H1 (cell line): ENCODE measurements around the gene CNOT6. TPM values are rescaled to one million over a fixed set of nuclear protein-coding genes. Genes with fewer than 3 reads are reported as not detected.

Experiments used
- CTCF ChIA-PET: fragments of 300-600 bp; sonication (Branson Sonifier 250); formaldehyde crosslinking; loops from one replicate; lab custom pipeline; 2021; ENCODE audit not compliant: partially characterized antibody; lab: Charles Lee
- POLR2A ChIA-PET: fragments of 300-600 bp; sonication (Branson Sonifier 250); formaldehyde crosslinking; loops from one replicate; lab custom pipeline; 2021; ENCODE audit warnings: inconsistent platforms; ENCODE audit not compliant: partially characterized antibody; lab: Charles Lee
- DNase-seq, 2 experiments: peaks; one replicate each; pipeline versions ENCODE4 v3.0.0 to v3.0.0-alpha.2; 2010 to 2022; ENCODE audit warnings: low spot score in 2 of 2, low read depth in 1 of 2, mixed read lengths in 1 of 2
- FAIRE-seq: peaks from 2 replicates; lab custom pipeline; 2011; peaks lifted over from hg19 to GRCh38; lab: Jason Lieb, UNC
- H2AFZ ChIP-seq: 2 replicates; pipeline ENCODE4 v1.8.1; 2012; ENCODE audit warnings: low read length, inconsistent platforms
- H2AK5ac ChIP-seq: 2 replicates; pipeline ENCODE4 v1.6.1; 2013; ENCODE audit warnings: low read depth, low read length
- H2BK120ac ChIP-seq: replicated peaks from 2 replicates; pipeline ENCODE3; 2013; ENCODE audit warnings: low read depth, low read length, inconsistent platforms
- H2BK12ac ChIP-seq: 2 replicates; pipeline ENCODE4 v1.6.1; 2013; ENCODE audit warnings: low read depth, low read length
- H2BK15ac ChIP-seq: 2 replicates; pipeline ENCODE4 v1.6.1; 2013; ENCODE audit warnings: low read length
- H2BK20ac ChIP-seq: 2 replicates; pipeline ENCODE4 v1.6.1; 2013; ENCODE audit warnings: low read length
- H2BK5ac ChIP-seq: 2 replicates; pipeline ENCODE4 v1.6.1; 2013; ENCODE audit warnings: low read depth, low read length
- H3K14ac ChIP-seq: 2 replicates; pipeline ENCODE4 v1.6.1; 2013; ENCODE audit warnings: inconsistent platforms; ENCODE audit not compliant: insufficient read length
- H3K18ac ChIP-seq: 2 replicates; pipeline ENCODE4 v1.6.1; 2013; ENCODE audit warnings: low read length; ENCODE audit errors: extremely low read depth
- H3K23ac ChIP-seq: 2 replicates; pipeline ENCODE4 v1.6.1; 2013; ENCODE audit warnings: inconsistent platforms; ENCODE audit not compliant: insufficient read length
- H3K23me2 ChIP-seq: 2 replicates; pipeline ENCODE4 v1.6.1; 2013; ENCODE audit warnings: low read depth, low read length
- H3K27ac ChIP-seq: 2 replicates; pipeline ENCODE4 v1.6.1; 2011; ENCODE audit warnings: low read depth, low read length, inconsistent platforms
- H3K27me3 ChIP-seq, 4 experiments: replicated peaks in 1 of 4; 1 replicate in 1 of 4; 2 replicates in 3 of 4; pipeline versions ENCODE4 v1.6.1 to v1.8.1; 2011 to 2013; ENCODE audit warnings: low read length in 3 of 4, mild to moderate bottlenecking in 3 of 4, inconsistent platforms in 2 of 4, mixed read lengths in 2 of 4, moderate library complexity in 1 of 4; ENCODE audit not compliant: control insufficient read depth in 3 of 4, insufficient read depth in 3 of 4; ENCODE audit errors: extremely low read depth in 1 of 4
- H3K36me3 ChIP-seq, 4 experiments: 2 replicates each; pipeline versions ENCODE4 v1.6.1 to v1.8.1; 2011 to 2013; ENCODE audit warnings: mild to moderate bottlenecking in 4 of 4, low read length in 3 of 4, moderate library complexity in 2 of 4, control low read depth in 1 of 4, inconsistent platforms in 1 of 4; ENCODE audit not compliant: insufficient read depth in 4 of 4, control insufficient read depth in 2 of 4
- H3K4ac ChIP-seq: replicated peaks from 2 replicates; pipeline ENCODE3; 2013; ENCODE audit warnings: low read length, low read depth, mixed read lengths, inconsistent platforms; ENCODE audit not compliant: insufficient read length
- H3K4me1 ChIP-seq, 4 experiments: replicated peaks in 1 of 4; 1 replicate in 1 of 4; 2 replicates in 3 of 4; pipeline versions ENCODE4 v1.6.1 to v1.8.1; 2011 to 2013; ENCODE audit warnings: low read length in 3 of 4, inconsistent platforms in 2 of 4, mixed read lengths in 1 of 4; ENCODE audit not compliant: insufficient read depth in 4 of 4, control insufficient read depth in 3 of 4
- H3K4me2 ChIP-seq, 2 experiments: 2 replicates each; pipeline versions ENCODE4 v1.6.1 to v1.8.1; 2011 to 2013; ENCODE audit warnings: low read depth in 2 of 2, low read length in 2 of 2, control low read depth in 1 of 2, inconsistent platforms in 1 of 2, mild to moderate bottlenecking in 1 of 2; ENCODE audit not compliant: insufficient read depth in 1 of 2
- H3K4me3 ChIP-seq, 4 experiments: fragments of 200-600, 300-600 bp in 1 of 4; sonication (generic), shearing (Covaris generic), sonication (Bioruptor Twin) in 1 of 4; 2 replicates each; pipeline versions ENCODE4 v1.5.1 to v1.8.1; 2011 to 2016; ENCODE audit warnings: low read length in 4 of 4, low read depth in 3 of 4, control low read depth in 2 of 4, inconsistent platforms in 2 of 4, mild to moderate bottlenecking in 2 of 4, mixed read lengths in 1 of 4, moderate library complexity in 1 of 4; ENCODE audit not compliant: insufficient read depth in 2 of 4; ENCODE audit errors: extremely low read depth in 1 of 4
- H3K56ac ChIP-seq: replicated peaks from 2 replicates; pipeline ENCODE3; 2013; ENCODE audit warnings: low read depth, mild to moderate bottlenecking, mixed read lengths, low read length, inconsistent platforms; ENCODE audit not compliant: insufficient read length
- H3K79me1 ChIP-seq: 2 replicates; pipeline ENCODE4 v1.6.1; 2013; ENCODE audit warnings: low read depth, low read length, control low read depth
- H3K79me2 ChIP-seq, 2 experiments: 2 replicates each; pipeline versions ENCODE4 v1.6.1 to v1.8.1; 2012 to 2013; ENCODE audit warnings: low read length in 2 of 2, mild to moderate bottlenecking in 2 of 2, inconsistent platforms in 1 of 2; ENCODE audit not compliant: insufficient read depth in 2 of 2, control insufficient read depth in 1 of 2
- H3K9ac ChIP-seq, 4 experiments: replicated peaks in 1 of 4; 1 replicate in 1 of 4; 2 replicates in 3 of 4; pipeline versions ENCODE4 v1.6.1 to v1.8.1; 2011 to 2013; ENCODE audit warnings: low read depth in 3 of 4, low read length in 3 of 4, control low read depth in 2 of 4, mild to moderate bottlenecking in 2 of 4, moderate library complexity in 2 of 4, inconsistent platforms in 1 of 4; ENCODE audit errors: extremely low read depth in 1 of 4
- H3K9me3 ChIP-seq, 2 experiments: 2 replicates each; pipeline versions ENCODE4 v1.6.1 to v1.8.1; 2012 to 2013; ENCODE audit warnings: mild to moderate bottlenecking in 2 of 2, moderate library complexity in 2 of 2, control low read depth in 1 of 2, inconsistent platforms in 1 of 2, low read depth in 1 of 2, low read length in 1 of 2, mixed read lengths in 1 of 2; ENCODE audit not compliant: insufficient read depth in 2 of 2
- H4K20me1 ChIP-seq, 2 experiments: replicated peaks in 1 of 2; 2 replicates each; pipeline versions ENCODE3 to v1.8.1; 2011 to 2013; ENCODE audit warnings: inconsistent platforms in 2 of 2, low read length in 2 of 2, mild to moderate bottlenecking in 1 of 2; ENCODE audit not compliant: insufficient read depth in 2 of 2, control insufficient read depth in 1 of 2
- H4K5ac ChIP-seq: 2 replicates; pipeline ENCODE4 v1.6.1; 2013; ENCODE audit warnings: low read length, low read depth, mixed read lengths, inconsistent platforms; ENCODE audit not compliant: insufficient read length
- H4K8ac ChIP-seq: 2 replicates; pipeline ENCODE4 v1.8.0; 2013; ENCODE audit warnings: mild to moderate bottlenecking, moderate library complexity, low read length, inconsistent platforms; ENCODE audit not compliant: insufficient read depth; ENCODE audit errors: extremely low read depth
- H4K91ac ChIP-seq: replicated peaks from 2 replicates; pipeline ENCODE3; 2013; ENCODE audit warnings: low read length, mixed read lengths, inconsistent platforms; ENCODE audit not compliant: insufficient read length
- CBX8 ChIP-seq: fragments of 300-800, 300-1000 bp; sonication (generic); IDR thresholded peaks from 2 replicates; pipeline ENCODE4 v1.7.1; 2016; ENCODE audit warnings: low read depth, low read length, borderline replicate concordance
- POLR2AphosphoS5 ChIP-seq: IDR thresholded peaks from 2 replicates; pipeline ENCODE4 v1.6.1; 2011; ENCODE audit warnings: low read depth, low read length
- SIN3A ChIP-seq, 2 experiments: IDR thresholded peaks in 1 of 2; conservative IDR thresholded peaks in 1 of 2; 2 replicates each; pipeline ENCODE4 v1.6.1; 2011 to 2012; ENCODE audit warnings: low read length in 2 of 2, improper control_type of control experiment in 1 of 2, low read depth in 1 of 2, mild to moderate bottlenecking in 1 of 2
- SP1 ChIP-seq: IDR thresholded peaks from 2 replicates; pipeline ENCODE4 v1.6.1; 2011; ENCODE audit warnings: low read depth, low read length
- SP4 ChIP-seq: IDR thresholded peaks from 2 replicates; pipeline ENCODE4 v1.6.1; 2012; ENCODE audit warnings: low read length, inconsistent platforms
- WGBS, 2 experiments: shearing (Covaris generic) in 1 of 2; methylation state at CpG; one replicate each; pipeline versions ENCODE4 v1.1.6 to v1.1.7; 2013 to 2015; ENCODE audit warnings: low lambda C conversion rate in 2 of 2, mixed read lengths in 2 of 2, inconsistent platforms in 1 of 2, low coverage in 1 of 2, missing lambda C conversion rate in 1 of 2; ENCODE audit not compliant: insufficient replicate concordance in 2 of 2, insufficient coverage in 1 of 2, insufficient read length in 1 of 2; ENCODE audit errors: extremely low coverage in 1 of 2, missing lambda C conversion rate in 1 of 2; 5-methylcytosine and 5-hydroxymethylcytosine counted together
- polyA plus RNA-seq, 7 experiments: library from polyadenylated mRNA; depleted of rRNA in 3 of 7; stranded (reverse) in 5 of 7; unstranded in 2 of 7; fragments of >200 nt in 5 of 7; fragments of 200-250 nt in 2 of 7; gene quantifications; 1 replicate in 5 of 7; 2 replicates in 1 of 7; 4 replicates in 1 of 7; pipeline versions ENCODE4 v1.2.1 to v1.2.3, GENCODE V29; 2011 to 2013; ENCODE audit warnings: missing spikeins in 2 of 7, mixed read lengths in 2 of 7
- total RNA-seq: library from RNA; stranded (reverse); fragmentation: NEBNext Ultra II Directional; extraction: Animal tissue kit (Norgen Biotek cat#: 25700); gene quantifications from 2 replicates; pipeline ENCODE4 v1.2.1, GENCODE V29; 2021

Gene CNOT6
- total and polyA plus RNA-seq, 2 of the 8 experiments (the other 6 are each of a cell fraction or from before 2014, with no cell fraction given) = 10.7 to 45.4 TPM

DNA sequence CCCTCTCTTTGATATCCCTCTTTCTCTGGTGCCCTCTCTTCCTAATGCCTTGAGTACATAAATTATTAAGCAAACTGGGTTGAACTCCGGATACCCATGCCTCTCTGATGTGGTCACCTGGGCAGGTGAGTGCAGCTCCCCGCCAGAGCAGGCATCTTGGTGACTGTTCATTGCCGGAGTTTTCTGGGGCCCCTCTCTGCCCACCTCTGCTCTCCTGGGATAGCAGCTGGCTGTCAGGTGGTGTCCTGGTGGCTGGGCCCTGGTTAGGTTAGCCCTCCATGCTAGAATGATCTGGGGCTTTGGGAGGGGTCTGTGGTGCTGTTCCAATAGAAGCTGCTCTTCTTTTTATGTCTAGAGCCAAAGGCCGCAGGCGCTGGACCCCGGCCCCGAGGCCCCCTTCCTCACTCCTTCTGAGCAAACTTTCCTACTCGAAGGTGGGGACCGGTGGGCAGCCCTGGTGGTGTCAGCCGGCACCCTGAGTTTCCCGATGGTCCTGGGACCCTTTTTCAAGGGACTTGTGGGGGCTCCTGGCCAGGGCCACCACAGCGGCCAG, 102.0 kb downstream of the CNOT6 start:
- no peak overlapping the region for H2BK15ac ChIP-seq
- no peak overlapping the region for H3K4me2 ChIP-seq
- H4K5ac ChIP-seq = no peak overlapping the region
- no peak overlapping the region for H3K56ac ChIP-seq
- no peak overlapping the region for H3K18ac ChIP-seq
- POLR2A ChIA-PET = interaction anchor here (1.2 to 1.5 kb wide), 2 partner anchors 23 to 50 kb away, joined by 3 read pairs; no protein-coding TSS in a partner anchor
- CTCF ChIA-PET = interaction anchor here (1.8 to 2.4 kb wide), 2 partner anchors 10 to 23 kb away, joined by 5 to 14 read pairs; no protein-coding TSS in a partner anchor
- H2BK120ac ChIP-seq = no peak overlapping the region
- H3K79me1 ChIP-seq = no peaks in the 10 kb centered on the region
- no peaks in the 10 kb centered on the region for H3K36me3 ChIP-seq
- DNase-seq (no peak), FAIRE-seq (no peak)
- H2BK5ac ChIP-seq = no peak overlapping the region
- peaks cover 0 to 2% (median under 1%) of the 10 kb centered on the region in 4 experiments; a peak in 4 of 7 replicates for H3K4me1 ChIP-seq
- no peak overlapping the region for H4K8ac ChIP-seq
- H3K4ac ChIP-seq = no peak overlapping the region
- H3K9me3 ChIP-seq = no peaks in the 10 kb centered on the region
- peaks cover 0 to 2% of the 10 kb centered on the region in 2 experiments for H4K20me1 ChIP-seq
- peaks cover 9% of the 10 kb centered on the region; the same call in 1 of the 2 replicates for H3K23me2 ChIP-seq
- no peak overlapping the region for H3K9ac ChIP-seq
- H3K14ac ChIP-seq = no peak overlapping the region
- no peak overlapping the region for H2AFZ ChIP-seq
- no peak overlapping the region for H2AK5ac ChIP-seq
- no peak for TF ChIP-seq SIN3A (conservative IDR thresholded peaks at IDR 0.05 in 1 of 2, IDR thresholded peaks at IDR 0.05 in 1 of 2; ENCODE audit: low read depth in 1 of 2, low read length in 2 of 2)
- TF ChIP-seq SP1 = no peak
- no peak for TF ChIP-seq CBX8
- TF ChIP-seq SP4 = no peak
- TF ChIP-seq POLR2AphosphoS5 = no peak
- 96% methylated on average over 12 of the region's 12 CpGs; no CpG with 5 or more reads in 1 of the 2 experiments for WGBS, 2 experiments
- H3K23ac ChIP-seq = no peak overlapping the region
- H3K27ac ChIP-seq = no peak overlapping the region
- H3K79me2 ChIP-seq = no peaks in the 10 kb centered on the region
- no peak overlapping the region for H2BK12ac ChIP-seq
- H3K4me3 ChIP-seq = no peak overlapping the region
- H4K91ac ChIP-seq = no peak overlapping the region
- H2BK20ac ChIP-seq = no peak overlapping the region
- peaks cover 7 to 21% (median 16%) of the 10 kb centered on the region in 4 experiments; a peak in 6 of 7 replicates for H3K27me3 ChIP-seq
